Effector memory CD4-positive, alpha-beta T cell (primary cell): ENCODE data around the gene GLYAT.

Experiments used
- DNase-seq, 3 donors: peaks; one replicate each; pipeline ENCODE4 v3.0.0-alpha.2; 2020
- H3K27ac ChIP-seq: 2 replicates; pipeline ENCODE4 v1.7.0; 2013; ENCODE audit warnings: mild to moderate bottlenecking, low read length, moderate library complexity; ENCODE audit not compliant: insufficient read depth, poor library complexity, severe bottlenecking
- H3K27me3 ChIP-seq: replicated peaks from 2 replicates; pipeline ENCODE4 v1.7.0; 2013; ENCODE audit warnings: mild to moderate bottlenecking, low read length; ENCODE audit not compliant: insufficient read depth, control insufficient read depth, poor library complexity, severe bottlenecking
- H3K36me3 ChIP-seq: 2 replicates; pipeline ENCODE4 v1.7.0; 2013; ENCODE audit warnings: mild to moderate bottlenecking, low read length, moderate library complexity; ENCODE audit not compliant: control insufficient read depth, insufficient read depth
- H3K4me1 ChIP-seq: 2 replicates; pipeline ENCODE4 v1.7.0; 2013; ENCODE audit warnings: low read length, mild to moderate bottlenecking; ENCODE audit not compliant: control insufficient read depth, insufficient read depth, poor library complexity, severe bottlenecking
- H3K4me3 ChIP-seq: 2 replicates; pipeline ENCODE4 v1.7.0; 2013; ENCODE audit warnings: low read length, low read depth, mild to moderate bottlenecking; ENCODE audit not compliant: insufficient read depth, poor library complexity, severe bottlenecking
- H3K9me3 ChIP-seq: 2 replicates; pipeline ENCODE4 v1.7.0; 2013; ENCODE audit warnings: mild to moderate bottlenecking, low read length, moderate library complexity; ENCODE audit not compliant: control insufficient read depth

Gene GLYAT

DNA sequence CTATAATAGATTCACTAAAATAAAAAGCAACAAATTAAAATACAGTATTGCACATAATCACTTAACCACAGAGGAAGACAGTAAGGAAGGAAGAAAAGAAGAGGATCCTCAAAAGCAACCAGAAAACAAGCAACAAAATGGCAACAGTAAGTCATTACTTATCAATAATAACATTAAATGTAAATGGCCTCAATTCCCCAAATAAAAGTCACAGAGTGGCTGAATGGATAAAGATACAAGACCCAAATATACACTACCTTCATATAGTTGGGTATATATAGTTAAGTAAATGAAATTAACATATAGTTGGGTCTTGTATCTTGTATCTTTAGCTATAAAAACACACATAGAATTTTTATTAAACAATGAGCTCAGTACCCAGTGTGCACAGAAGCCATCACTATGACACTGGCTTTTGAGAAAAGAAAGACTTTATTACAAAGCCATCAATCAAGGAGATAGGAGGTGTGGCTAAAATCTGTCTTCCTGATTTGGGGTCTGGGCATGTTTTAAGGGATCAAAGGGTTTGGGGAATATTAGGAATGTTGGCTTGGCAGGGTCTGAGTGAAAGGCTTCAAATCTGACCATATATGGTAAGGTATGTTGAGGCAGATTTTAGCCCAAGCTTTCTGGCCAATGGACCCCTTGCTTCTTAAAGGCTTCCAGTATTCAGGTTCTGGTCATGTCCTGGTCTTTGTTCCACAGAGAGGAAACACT, 13.4 kb upstream of the GLYAT start:
- Histone ChIP-seq H3K4me3 (no peak overlapping the region), H3K4me1 (no peaks in the 10 kb centered on the region), H3K36me3 (no peaks in the 10 kb centered on the region)

GRCh38 chr11:58742981-58743880, 11.5 kb upstream of the GLYAT start:
- Histone ChIP-seq H3K27ac (no peak overlapping the region), H3K9me3 (no peaks in the 10 kb centered on the region), H3K4me3 (no peak overlapping the region), H3K4me1 (no peaks in the 10 kb centered on the region), H3K27me3 (peaks cover 4% of the 10 kb centered on the region), H3K36me3 (no peaks in the 10 kb centered on the region)
- DNase-seq, result no peak

More for the DNA sequence above, 13.4 kb upstream of the GLYAT start:
- peaks cover 6% of the 10 kb centered on the region for H3K27me3 ChIP-seq
- H3K9me3 ChIP-seq, result no peaks in the 10 kb centered on the region
- H3K27ac ChIP-seq, result no peak overlapping the region
- no peak for DNase-seq

GRCh38 chr11:58742140-58742539, 10.4 kb upstream of the GLYAT start:
- Histone ChIP-seq H3K27ac (no peak overlapping the region), H3K36me3 (no peaks in the 10 kb centered on the region), H3K4me1 (no peaks in the 10 kb centered on the region), H3K9me3 (no peaks in the 10 kb centered on the region), H3K27me3 (peaks cover 2% of the 10 kb centered on the region), H3K4me3 (no peak overlapping the region)
- DNase-seq, result no peak

GRCh38 chr11:58741127-58741526, 9.4 kb upstream of the GLYAT start:
- no peak overlapping the region for H3K4me3 ChIP-seq
- H3K27me3 ChIP-seq, result no peaks in the 10 kb centered on the region
- DNase-seq, result no peak
- no peaks in the 10 kb centered on the region for H3K9me3 ChIP-seq
- H3K36me3 ChIP-seq, result no peaks in the 10 kb centered on the region
- no peaks in the 10 kb centered on the region for H3K4me1 ChIP-seq
- H3K27ac ChIP-seq, result no peak overlapping the region

DNA sequence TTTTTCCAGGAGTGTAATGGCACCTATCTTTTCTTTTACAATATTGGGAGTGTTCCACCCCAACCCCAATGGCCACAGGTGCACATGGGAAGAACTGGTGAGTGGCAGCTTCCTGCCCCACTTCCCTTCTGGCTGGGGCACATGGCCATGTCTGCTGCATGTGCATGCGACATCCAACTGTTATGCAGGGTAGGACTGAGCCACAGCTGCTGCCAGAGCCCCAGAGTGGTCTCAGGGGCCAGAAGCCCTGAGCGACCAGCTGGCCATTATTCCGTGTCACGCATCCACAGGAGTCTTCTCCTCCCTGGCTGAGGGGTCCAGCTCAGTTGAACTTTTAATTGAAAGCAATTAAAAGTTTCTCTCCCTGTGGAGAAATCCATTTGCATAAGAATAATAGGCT, 8.7 kb upstream of the GLYAT start:
- H3K9me3 ChIP-seq, result no peaks in the 10 kb centered on the region
- no peaks in the 10 kb centered on the region for H3K27me3 ChIP-seq
- DNase-seq, result no peak
- H3K4me3 ChIP-seq, result no peak overlapping the region
- no peaks in the 10 kb centered on the region for H3K4me1 ChIP-seq
- H3K27ac ChIP-seq, result no peak overlapping the region
- H3K36me3 ChIP-seq, result no peaks in the 10 kb centered on the region

DNA sequence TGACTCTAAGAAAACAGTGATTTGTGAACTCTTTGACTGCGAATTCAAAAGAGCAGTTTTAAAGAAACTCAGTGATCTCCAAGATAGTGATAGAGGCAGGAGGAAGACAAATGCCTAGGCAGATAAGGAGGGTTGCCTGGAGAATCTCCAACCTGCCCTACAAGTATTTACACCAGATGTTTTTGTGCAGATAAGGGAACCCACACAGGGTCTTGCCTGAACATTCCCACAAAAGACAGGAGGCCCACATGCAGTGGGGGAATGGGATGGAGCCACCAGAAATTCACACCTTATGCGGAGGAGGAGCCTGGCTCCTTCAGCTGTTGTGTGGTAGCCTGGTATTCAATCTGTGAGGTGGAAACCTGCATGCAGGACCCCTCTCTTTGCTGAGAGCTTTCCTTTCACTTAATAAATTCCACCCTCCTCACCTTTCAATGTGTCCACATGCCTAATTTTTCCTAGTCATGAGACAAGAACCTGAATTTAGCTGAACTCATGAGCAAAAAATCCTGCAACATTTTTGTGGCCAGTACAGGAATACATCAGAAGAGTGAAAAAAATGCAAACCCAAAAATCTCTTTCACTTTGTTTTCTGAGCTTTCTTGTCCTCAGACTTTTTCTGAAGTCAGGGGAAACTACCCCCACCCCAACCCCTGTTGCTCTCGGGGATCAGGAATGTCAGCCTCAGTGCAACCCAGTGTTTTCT, 8.1 kb upstream of the GLYAT start:
- Histone ChIP-seq H3K9me3 (no peaks in the 10 kb centered on the region), H3K4me1 (no peaks in the 10 kb centered on the region), H3K36me3 (no peaks in the 10 kb centered on the region), H3K27ac (no peak overlapping the region), H3K27me3 (no peaks in the 10 kb centered on the region), H3K4me3 (no peak overlapping the region)
- no peak for DNase-seq

DNA sequence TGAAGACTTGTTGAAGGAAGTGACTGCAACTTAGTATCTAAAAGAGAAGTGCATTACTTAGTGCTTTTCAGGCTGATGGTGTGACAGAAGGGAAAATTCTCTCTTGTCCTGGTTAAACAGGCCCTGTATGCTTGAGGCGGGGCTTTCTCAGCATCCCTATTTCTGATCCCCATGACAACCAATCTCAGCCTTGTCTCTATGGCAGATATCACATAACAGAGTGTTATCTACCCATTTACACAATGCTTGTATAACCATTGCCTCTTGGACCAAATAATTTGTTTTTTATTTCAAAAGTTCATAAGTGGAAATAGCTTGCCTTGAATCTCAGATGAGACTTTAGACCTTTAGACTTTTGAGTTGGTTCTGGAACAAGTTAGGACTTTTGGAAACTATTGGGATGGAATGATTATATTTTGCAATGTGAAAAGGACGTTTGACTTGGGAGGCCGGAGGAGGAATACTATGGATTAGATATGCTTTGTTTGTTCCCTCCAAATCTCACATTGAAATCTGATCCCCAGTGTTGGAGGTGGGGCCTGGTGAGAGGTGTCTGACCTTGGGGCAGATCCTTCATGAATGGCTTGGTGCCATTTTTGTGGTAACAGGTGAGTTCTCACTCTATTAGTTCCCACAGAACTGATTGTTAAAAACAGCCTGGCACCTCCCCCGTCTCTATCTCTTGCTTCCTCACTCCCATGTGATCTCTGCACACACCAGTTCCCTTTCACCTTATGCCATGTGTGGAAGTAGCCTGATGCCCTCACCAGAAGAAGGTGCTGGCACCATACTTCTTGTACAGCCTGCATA, 3.1 kb upstream of the GLYAT start:
- Histone ChIP-seq H3K4me1 (no peaks in the 10 kb centered on the region), H3K4me3 (no peak overlapping the region), H3K27me3 (no peaks in the 10 kb centered on the region), H3K9me3 (no peaks in the 10 kb centered on the region), H3K36me3 (no peaks in the 10 kb centered on the region), H3K27ac (no peak overlapping the region)
- no peak for DNase-seq

GRCh38 chr11:58730507-58731089, 1.1 kb downstream of the GLYAT start:
- Histone ChIP-seq H3K36me3 (no peaks in the 10 kb centered on the region), H3K4me3 (no peak overlapping the region), H3K4me1 (no peaks in the 10 kb centered on the region), H3K27me3 (no peaks in the 10 kb centered on the region), H3K9me3 (no peaks in the 10 kb centered on the region), H3K27ac (no peak overlapping the region)
- no peak for DNase-seq

DNA sequence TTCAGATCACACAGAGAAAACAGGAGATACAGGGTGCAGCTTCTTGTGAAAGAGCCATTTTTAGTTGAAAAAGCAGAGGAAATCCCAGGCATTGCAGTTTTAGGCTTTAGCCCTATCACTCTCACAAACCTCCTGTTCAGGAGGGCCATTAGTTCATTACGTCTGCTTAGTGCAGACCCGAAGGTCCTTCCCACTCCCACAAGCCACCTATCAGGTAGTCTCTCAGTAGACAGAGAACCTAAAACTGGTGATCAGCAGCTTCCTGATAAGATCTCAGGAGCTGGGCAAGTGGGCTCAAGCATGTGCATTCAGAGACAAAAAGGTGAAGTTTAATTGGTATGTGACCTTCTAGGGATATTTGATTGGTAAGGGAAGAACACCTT, 4.3 kb downstream of the GLYAT start:
- Histone ChIP-seq H3K36me3 (no peaks in the 10 kb centered on the region), H3K9me3 (no peaks in the 10 kb centered on the region), H3K4me3 (no peak overlapping the region), H3K27me3 (no peaks in the 10 kb centered on the region), H3K27ac (no peak overlapping the region), H3K4me1 (no peaks in the 10 kb centered on the region)
- DNase-seq, result no peak
